Measurements from ENCODE around the gene MRPL58.
"Not testable (repeated sequence)": the region's sequence is repeated elsewhere in the genome, so short reads cannot be mapped to it uniquely, and the experiment has no call there.

GRCh38 chr17:75043789-75044188 lies 31.3 kb downstream of the MRPL58 start:
- not testable (repeated sequence) for TF ChIP-seq CTCF, EP300, POLR2A (IDR thresholded peaks at IDR 0.05)
